Activated T-cell treated with anti-CD3 and anti-CD28 coated beads for 48 hours (primary cell): Measurements from ENCODE around the gene GLRX2.

ENCODE experiments used
- DNase-seq: peaks from one replicate; pipeline ENCODE4 v3.0.0-alpha.2; 2020; ENCODE audit warnings: low read depth

Gene GLRX2

DNA sequence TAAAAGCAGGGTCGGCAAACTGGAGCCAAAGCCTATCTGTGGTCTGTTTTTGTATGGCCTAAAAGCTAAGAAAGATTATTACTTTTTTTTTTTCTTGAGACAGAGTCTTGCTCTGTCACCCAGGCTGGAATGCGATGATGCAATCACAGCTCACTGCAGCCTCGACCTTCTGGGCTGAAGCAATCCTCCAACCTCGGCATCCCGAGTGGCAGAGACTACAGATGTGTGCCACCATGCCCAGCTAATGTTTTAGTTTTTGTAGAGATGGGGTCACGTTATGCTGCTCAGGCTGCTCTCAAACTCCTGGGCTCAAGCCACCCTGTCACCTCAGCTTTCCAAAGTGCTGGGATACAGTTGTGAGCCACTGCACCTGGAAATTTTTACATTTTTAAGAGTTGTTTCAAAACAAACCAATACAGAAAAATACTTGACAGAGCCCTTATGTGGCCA lies 6.5 kb upstream of the GLRX2 start:
- DNase-seq: no peak

DNA sequence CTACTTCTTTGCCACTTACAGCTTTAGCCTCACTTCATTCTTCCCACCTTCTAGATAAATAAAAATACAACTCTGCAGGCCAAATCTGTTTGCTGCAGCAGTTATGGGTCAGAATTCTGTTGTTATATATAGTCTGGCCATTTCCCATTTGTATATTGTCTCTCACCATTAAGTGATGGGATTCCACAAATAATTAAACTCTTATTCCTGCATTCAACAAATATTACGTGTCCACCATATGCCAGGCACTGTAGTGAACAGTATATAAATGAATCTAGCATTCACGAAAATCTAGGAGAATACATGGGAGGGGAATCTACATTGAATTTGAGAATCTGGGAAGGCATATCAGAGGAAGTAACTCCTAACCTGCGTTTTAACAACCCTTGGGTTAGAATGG lies 5.7 kb upstream of the GLRX2 start:
- DNase-seq: no peak

DNA sequence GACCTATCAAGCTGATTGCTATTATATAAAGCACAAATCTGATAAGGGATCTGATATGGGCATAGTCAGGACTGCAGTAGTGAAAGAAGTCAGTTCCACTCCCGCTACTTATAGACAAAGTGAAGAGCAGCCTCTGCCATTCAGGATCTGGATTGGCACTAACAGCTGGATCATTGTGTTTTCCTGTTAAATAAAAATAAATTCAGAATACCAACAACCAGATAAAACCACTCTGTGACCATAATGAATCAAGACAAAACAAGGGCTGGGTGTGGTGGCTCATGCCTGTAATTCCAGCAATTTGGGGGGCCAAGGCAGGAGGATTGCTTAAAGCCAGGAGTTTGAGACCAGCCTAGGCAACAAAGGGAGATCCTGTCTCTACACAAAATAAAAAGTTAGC lies 5.0 kb upstream of the GLRX2 start:
- DNase-seq: no peak

- no peak for DNase-seq
Observed at GRCh38 chr1:193109619-193110018, 4.4 kb upstream of the GLRX2 start.

- DNase-seq: no peak
Observed at GRCh38 chr1:193108471-193108870, 3.3 kb upstream of the GLRX2 start.

GRCh38 chr1:193105821-193106177 lies 585 bp upstream of the GLRX2 start:
- no peak for DNase-seq

GRCh38 chr1:193104502-193104906 lies 710 bp downstream of the GLRX2 start:
- DNase-seq: peak; percentile 28

DNA sequence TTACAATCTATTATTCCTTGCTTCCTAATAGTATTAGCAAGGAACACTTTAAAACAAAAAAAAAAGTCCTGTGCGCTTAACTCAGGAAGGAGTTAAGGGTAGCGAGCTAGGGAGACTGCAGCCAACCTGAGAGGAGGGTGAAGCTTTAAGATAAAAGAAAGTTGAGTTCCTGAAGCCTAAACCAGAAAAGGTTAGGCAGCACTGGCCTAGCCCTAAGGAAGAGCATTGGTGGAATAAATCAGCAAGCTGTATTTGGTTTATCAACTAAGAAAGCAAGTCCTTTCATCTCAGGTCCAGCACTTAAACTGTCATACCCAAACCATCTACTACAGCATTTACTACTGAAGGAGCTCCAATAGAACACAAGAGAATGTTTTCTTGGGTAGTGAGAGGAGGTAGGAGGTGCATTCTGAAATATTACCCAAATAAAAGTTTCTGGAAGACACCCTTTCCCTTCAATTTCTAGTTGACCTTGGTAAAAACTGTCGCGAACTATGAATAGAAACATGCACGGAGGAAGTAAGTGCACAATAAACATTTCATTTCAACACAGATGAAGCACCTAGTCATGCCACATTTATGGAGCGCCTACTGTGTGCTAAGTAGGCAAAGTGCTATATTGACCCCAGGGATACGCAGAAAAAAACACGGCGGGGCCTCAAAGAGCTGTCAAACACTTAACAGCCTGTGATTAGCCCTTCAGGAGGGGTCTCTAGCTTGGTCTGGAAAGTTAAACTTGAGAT lies 1.3 kb downstream of the GLRX2 start:
- DNase-seq: no peak

DNA sequence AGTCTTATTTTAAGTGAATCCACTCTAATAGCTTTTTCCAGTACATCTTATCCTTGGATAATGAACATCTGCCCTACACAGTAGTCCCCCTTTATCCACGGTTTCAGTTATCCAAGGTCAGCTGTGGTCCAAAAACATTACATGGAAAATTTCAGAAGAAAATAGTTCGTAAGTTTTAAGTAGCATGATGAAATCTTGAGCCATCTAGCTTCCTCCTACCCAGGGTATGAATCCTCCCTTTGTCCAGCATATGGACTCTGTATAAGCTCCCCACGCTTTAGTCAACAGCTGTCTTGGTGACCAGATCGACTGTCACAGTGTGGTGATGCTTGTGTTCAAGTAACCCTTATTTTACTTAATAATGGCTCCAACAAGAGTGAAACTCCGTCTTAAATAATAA lies 2.6 kb downstream of the GLRX2 start:
- DNase-seq: no peak

GRCh38 chr1:193094112-193094511 lies 11.1 kb downstream of the GLRX2 start:
- no peak for DNase-seq

DNA sequence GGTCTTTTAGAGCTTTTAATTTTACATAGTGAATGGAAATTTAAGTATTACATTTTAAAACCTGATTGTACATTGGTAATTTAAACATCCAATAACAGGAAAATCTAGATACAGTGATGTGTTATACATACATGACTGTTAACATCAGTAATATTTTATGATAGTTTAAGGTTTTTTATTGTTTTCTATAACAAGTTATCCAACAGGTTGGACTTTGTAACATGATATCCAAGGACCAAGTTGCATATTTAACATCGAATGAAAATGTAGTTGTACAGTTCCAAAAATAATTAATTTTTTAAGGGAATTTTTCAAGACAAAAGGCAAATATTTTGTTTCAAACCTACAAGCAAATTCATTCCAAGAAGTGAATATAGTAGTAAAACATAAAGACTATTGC lies 14.3 kb downstream of the GLRX2 start:
- no peak for DNase-seq

DNA sequence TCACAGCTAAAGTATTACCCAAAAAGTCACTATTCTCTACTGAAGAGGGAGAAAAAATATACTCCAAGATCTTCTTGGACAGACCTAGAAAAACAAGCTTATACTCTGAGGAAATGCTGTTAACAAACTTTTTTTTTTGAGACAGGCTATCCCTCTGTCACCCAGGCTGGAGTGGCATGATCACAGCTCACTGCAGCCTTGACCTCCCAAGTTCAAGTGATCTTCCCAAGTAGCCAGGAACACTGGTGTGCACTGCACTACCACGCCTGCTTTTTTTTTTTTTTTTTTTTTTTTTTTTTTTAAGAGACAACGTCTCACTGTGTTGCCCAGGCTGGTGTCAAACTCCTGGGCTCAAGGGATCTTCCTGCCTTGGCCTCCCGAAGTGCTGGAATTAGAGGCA lies 17.3 kb downstream of the GLRX2 start:
- no peak for DNase-seq

- DNase-seq: no peak
Observed at GRCh38 chr1:193086342-193086741, 18.9 kb downstream of the GLRX2 start.

DNA sequence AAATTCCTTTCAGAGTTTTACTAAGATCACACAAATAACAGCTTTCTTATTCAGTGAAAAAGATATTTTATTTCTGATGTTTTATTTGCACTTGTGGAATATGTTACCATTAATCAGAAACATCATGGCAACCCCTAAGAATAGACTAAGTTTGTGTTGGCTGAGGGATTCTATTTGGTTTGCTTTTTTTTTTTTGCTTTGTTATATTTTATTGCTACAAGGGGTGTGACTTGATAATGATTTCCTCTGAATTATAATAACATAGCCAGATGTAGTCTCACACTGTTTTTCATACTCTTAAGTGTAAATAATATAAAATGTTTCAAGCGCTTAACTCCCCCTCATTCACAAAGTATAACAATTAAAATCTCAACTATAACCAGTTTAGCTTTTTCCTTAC lies 20.0 kb downstream of the GLRX2 start:
- DNase-seq: no peak

DNA sequence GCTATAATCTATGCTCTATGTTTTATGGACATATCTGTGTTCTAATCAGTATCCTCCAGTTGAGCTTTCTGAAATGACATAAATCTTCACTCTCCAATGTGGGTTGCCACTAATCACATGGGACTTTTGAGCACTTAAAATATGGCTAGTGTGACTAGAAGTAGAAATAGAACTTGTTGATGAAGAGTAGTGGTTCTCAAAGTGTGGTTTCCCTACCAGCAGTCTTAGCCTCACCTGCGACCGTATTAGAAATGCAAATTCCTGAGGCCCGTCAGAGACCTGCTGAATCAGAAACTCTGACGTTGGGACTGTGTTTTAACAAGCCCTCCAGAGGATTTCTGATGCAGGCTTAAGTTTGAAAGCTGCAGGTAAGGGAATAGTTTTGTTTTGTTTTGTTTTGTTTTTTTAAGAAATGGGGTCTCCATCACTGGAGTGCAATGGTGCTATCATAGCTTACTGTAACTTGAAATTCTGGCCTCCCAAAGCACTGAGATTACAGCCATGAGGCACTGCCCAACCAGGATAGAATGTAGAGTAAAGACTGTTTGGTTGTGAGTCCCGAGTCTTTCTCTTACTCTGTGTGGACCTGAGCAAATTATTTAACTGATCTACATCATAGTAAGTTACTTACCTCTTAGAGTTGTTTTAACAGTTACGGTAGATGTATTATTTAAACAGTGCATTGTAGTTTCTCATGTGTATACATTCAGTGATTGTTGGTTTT lies 21.7 kb downstream of the GLRX2 start:
- no peak for DNase-seq

GRCh38 chr1:193079187-193079586 lies 26.0 kb downstream of the GLRX2 start:
- DNase-seq: no peak

GRCh38 chr1:193077991-193078390 lies 27.2 kb downstream of the GLRX2 start:
- no peak for DNase-seq

DNA sequence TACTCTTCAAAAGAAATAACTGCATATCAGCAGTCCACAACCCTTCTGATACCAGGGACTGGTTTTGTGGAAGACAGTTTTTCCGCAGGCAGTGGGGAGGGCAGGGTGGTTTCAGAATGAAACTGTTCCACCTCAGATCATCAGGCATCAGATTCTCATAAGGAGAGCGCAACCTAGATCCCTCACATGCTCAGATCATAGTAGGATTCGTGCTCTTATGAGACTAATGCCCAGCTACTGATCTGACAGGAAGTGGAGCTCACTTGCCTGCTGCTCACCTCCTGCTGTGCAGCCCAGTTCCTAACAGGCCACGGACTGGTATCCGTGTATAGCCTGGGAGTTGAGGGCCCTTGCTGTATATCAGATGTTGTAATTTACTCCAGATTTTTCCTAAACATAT lies 34.3 kb downstream of the GLRX2 start:
- DNase-seq: no peak

- DNase-seq: no peak
Observed at GRCh38 chr1:193070386-193070753, 34.8 kb downstream of the GLRX2 start.

GRCh38 chr1:193069748-193070385 lies 35.3 kb downstream of the GLRX2 start:
- no peak for DNase-seq

DNA sequence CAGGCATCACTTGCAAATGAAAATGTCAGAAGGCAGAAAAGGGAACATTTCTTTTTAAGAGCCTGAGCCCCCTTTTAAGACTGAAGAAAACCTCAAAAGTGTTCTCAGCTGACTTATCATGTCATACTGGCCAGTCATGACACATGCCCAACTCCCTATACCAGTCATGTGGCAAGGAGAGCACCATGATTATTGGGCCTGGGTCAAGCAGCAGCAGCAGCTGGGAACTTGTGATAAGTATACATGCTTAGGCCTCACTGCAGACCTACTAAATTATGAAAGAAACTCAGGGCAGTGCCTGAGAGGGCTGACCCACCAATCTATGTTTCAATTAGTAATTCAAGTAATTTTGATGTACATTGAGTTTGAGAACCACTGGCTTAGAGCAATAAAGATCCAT lies 37.2 kb downstream of the GLRX2 start:
- no peak for DNase-seq

- DNase-seq: no peak
Observed at GRCh38 chr1:193066606-193067005, 38.6 kb downstream of the GLRX2 start.

GRCh38 chr1:193065954-193066353 lies 39.3 kb downstream of the GLRX2 start:
- DNase-seq: no peak
